H1 (cell line): ENCODE measurements around the gene SSTR5. TPM values are rescaled to one million over a fixed set of nuclear protein-coding genes. Genes with fewer than 3 reads are reported as not detected.

Experiments used
- CEBPB ChIP-seq: IDR thresholded peaks from 2 replicates; pipeline ENCODE4 v1.6.1; 2012; ENCODE audit warnings: low read depth, low read length
- EGR1 ChIP-seq: IDR thresholded peaks from 2 replicates; pipeline ENCODE4 v1.6.1; 2011; ENCODE audit warnings: low read depth, low read length, borderline replicate concordance
- EZH2 ChIP-seq: fragments of 200-600 bp; sonication (generic); IDR thresholded peaks from 2 replicates; pipeline ENCODE4 v1.7.1; 2012; ENCODE audit warnings: low read depth, mild to moderate bottlenecking, moderate library complexity, low read length, inconsistent platforms; ENCODE audit not compliant: severe bottlenecking
- HDAC6 ChIP-seq: IDR thresholded peaks from one replicate; pipeline ENCODE4 v1.7.1; 2012; ENCODE audit warnings: low read depth, mild to moderate bottlenecking, inconsistent platforms, low read length, moderate library complexity
- KDM1A ChIP-seq: fragments of 200-600, 300-600 bp; sonication (generic); IDR thresholded peaks from 2 replicates; pipeline ENCODE4 v1.7.1; 2016; ENCODE audit warnings: mild to moderate bottlenecking, low read length, borderline replicate concordance
- MAX ChIP-seq: IDR thresholded peaks from 2 replicates; pipeline ENCODE4 v1.6.1; 2012; ENCODE audit warnings: inconsistent platforms
- SP1 ChIP-seq: IDR thresholded peaks from 2 replicates; pipeline ENCODE4 v1.6.1; 2011; ENCODE audit warnings: low read depth, low read length
- SP2 ChIP-seq: IDR thresholded peaks from 2 replicates; pipeline ENCODE4 v1.6.1; 2012; ENCODE audit warnings: mild to moderate bottlenecking, low read length, inconsistent platforms
- SRF ChIP-seq: IDR thresholded peaks from 2 replicates; pipeline ENCODE4 v1.6.1; 2011; ENCODE audit warnings: mild to moderate bottlenecking, low read depth, low read length, moderate library complexity
- polyA plus RNA-seq, 7 experiments: library from polyadenylated mRNA; depleted of rRNA in 3 of 7; stranded (reverse) in 5 of 7; unstranded in 2 of 7; fragments of >200 nt in 5 of 7; fragments of 200-250 nt in 2 of 7; gene quantifications; 1 replicate in 5 of 7; 2 replicates in 1 of 7; 4 replicates in 1 of 7; pipeline versions ENCODE4 v1.2.1 to v1.2.3, GENCODE V29; 2011 to 2013; ENCODE audit warnings: missing spikeins in 2 of 7, mixed read lengths in 2 of 7
- total RNA-seq: library from RNA; stranded (reverse); fragmentation: NEBNext Ultra II Directional; extraction: Animal tissue kit (Norgen Biotek cat#: 25700); gene quantifications from 2 replicates; pipeline ENCODE4 v1.2.1, GENCODE V29; 2021

SSTR5 gene
- total and polyA plus RNA-seq, 2 of the 8 experiments (the other 6 are each of a cell fraction or from before 2014, with no cell fraction given): 0.56 to 0.60 TPM

- no peak for TF ChIP-seq KDM1A
- TF ChIP-seq HDAC6: no peak
- no peak for TF ChIP-seq CEBPB
- no peak for TF ChIP-seq EZH2
- TF ChIP-seq MAX: no peak
- no peak for TF ChIP-seq SRF
- no peak for TF ChIP-seq SP1
- no peak for TF ChIP-seq EGR1
- TF ChIP-seq SP2: no peak
Measured at GRCh38 chr16:1072526-1073261, at the start of gene SSTR5 (continued).
